Stimulated activated CD4-positive, alpha-beta T cell treated with anti-CD3 and anti-CD28 coated beads, TNF-alpha, amount 100 ng/mL, for 48 hours (primary cell): ENCODE measurements around the gene KIAA1328.
"Not testable (repeated sequence)": the region's sequence is repeated elsewhere in the genome, so short reads cannot be mapped to it uniquely, and the experiment has no call there.

Experiments
- DNase-seq, 3 donors: peaks; one replicate each; pipeline ENCODE4 v3.0.0-alpha.2; 2020; ENCODE audit warnings: low read depth in 3 of 3

The KIAA1328 gene

GRCh38 chr18:36887114-36887513, 58.2 kb downstream of the KIAA1328 start:
- DNase-seq, result no peak

- no peak for DNase-seq
Observed at GRCh38 chr18:36887864-36888263, 58.9 kb downstream of the KIAA1328 start.

GRCh38 chr18:36888778-36889177, 59.9 kb downstream of the KIAA1328 start:
- DNase-seq, result no peak

- DNase-seq, result no peak
Observed at GRCh38 chr18:36889321-36889720, 60.4 kb downstream of the KIAA1328 start.

GRCh38 chr18:36889742-36890141, 60.8 kb downstream of the KIAA1328 start:
- no peak for DNase-seq

GRCh38 chr18:36890598-36890997, 61.7 kb downstream of the KIAA1328 start:
- no peak for DNase-seq

- DNase-seq, result no peak
Observed at GRCh38 chr18:36893227-36893626, 64.3 kb downstream of the KIAA1328 start.

- no peak for DNase-seq
Observed at GRCh38 chr18:36895606-36896005, 66.7 kb downstream of the KIAA1328 start.

GRCh38 chr18:36897253-36897652, 68.3 kb downstream of the KIAA1328 start:
- no peak for DNase-seq

GRCh38 chr18:36899289-36899688, 70.4 kb downstream of the KIAA1328 start:
- no peak for DNase-seq

- DNase-seq, result no peak
Observed at GRCh38 chr18:36900466-36900865, 71.5 kb downstream of the KIAA1328 start.

GRCh38 chr18:36901277-36901701, 72.4 kb downstream of the KIAA1328 start:
- DNase-seq, result no peak

- DNase-seq, result no peak
Observed at GRCh38 chr18:36903215-36903928, 74.4 kb downstream of the KIAA1328 start.

- no peak for DNase-seq
Observed at GRCh38 chr18:36905571-36905970, 76.6 kb downstream of the KIAA1328 start.

GRCh38 chr18:36909282-36909681, 80.4 kb downstream of the KIAA1328 start:
- not testable (repeated sequence) for DNase-seq

GRCh38 chr18:36912887-36913286, 84.0 kb downstream of the KIAA1328 start:
- DNase-seq, result no peak

GRCh38 chr18:36917907-36918306, 89.0 kb downstream of the KIAA1328 start:
- DNase-seq, result no peak

- no peak for DNase-seq
Observed at GRCh38 chr18:36929601-36930000, 100.7 kb downstream of the KIAA1328 start.

- no peak for DNase-seq
Observed at GRCh38 chr18:36931106-36931505, 102.2 kb downstream of the KIAA1328 start.

- no peak for DNase-seq
Observed at GRCh38 chr18:36933552-36933951, 104.6 kb downstream of the KIAA1328 start.

GRCh38 chr18:36934884-36935283, 106.0 kb downstream of the KIAA1328 start:
- no peak for DNase-seq

- no peak for DNase-seq
Observed at GRCh38 chr18:36942264-36942663, 113.3 kb downstream of the KIAA1328 start.

- DNase-seq, result no peak
Observed at GRCh38 chr18:36947820-36948348, 119.0 kb downstream of the KIAA1328 start.

- no peak for DNase-seq
Observed at GRCh38 chr18:36950282-36950681, 121.4 kb downstream of the KIAA1328 start.
